Bronchial epithelial cell (primary cell): ENCODE data around the gene LSM12. TPM values are rescaled to one million over a fixed set of nuclear protein-coding genes. Genes with fewer than 3 reads are reported as not detected.
"Not testable (repeated sequence)": the region's sequence is repeated elsewhere in the genome, so short reads cannot be mapped to it uniquely, and the experiment has no call there.

Experiments
- DNase-seq: peaks from one replicate; pipeline ENCODE4 v3.0.0-alpha.2; 2010; ENCODE audit warnings: low read depth
- FAIRE-seq: peaks from 2 replicates; lab custom pipeline; 2011; peaks lifted over from hg19 to GRCh38; lab: Jason Lieb, UNC
- H3K27me3 ChIP-seq: 2 replicates; pipeline ENCODE4 v1.5.1; 2011; ENCODE audit warnings: low read length; ENCODE audit not compliant: control insufficient read depth, insufficient read depth
- H3K36me3 ChIP-seq: 2 replicates; pipeline ENCODE4 v1.5.1; 2011; ENCODE audit warnings: low read length; ENCODE audit not compliant: control insufficient read depth, insufficient read depth
- H3K4me3 ChIP-seq: 2 replicates; pipeline ENCODE4 v1.5.1; 2011; ENCODE audit warnings: mild to moderate bottlenecking, low read depth, low read length, control low read depth
- CTCF ChIP-seq: IDR thresholded peaks from 2 replicates; pipeline ENCODE4 v1.5.1; 2011; ENCODE audit warnings: mild to moderate bottlenecking, moderate library complexity, low read length, control low read depth, inconsistent platforms; ENCODE audit not compliant: insufficient read depth, severe bottlenecking
- total RNA-seq: library from RNA; depleted of rRNA; stranded (reverse); fragments of >200 nt; gene quantifications from 2 replicates; pipeline ENCODE4 v1.2.1, GENCODE V29; 2014

LSM12 gene
- total RNA-seq, 1 donor from 2014 or later: 20.3 TPM

DNA sequence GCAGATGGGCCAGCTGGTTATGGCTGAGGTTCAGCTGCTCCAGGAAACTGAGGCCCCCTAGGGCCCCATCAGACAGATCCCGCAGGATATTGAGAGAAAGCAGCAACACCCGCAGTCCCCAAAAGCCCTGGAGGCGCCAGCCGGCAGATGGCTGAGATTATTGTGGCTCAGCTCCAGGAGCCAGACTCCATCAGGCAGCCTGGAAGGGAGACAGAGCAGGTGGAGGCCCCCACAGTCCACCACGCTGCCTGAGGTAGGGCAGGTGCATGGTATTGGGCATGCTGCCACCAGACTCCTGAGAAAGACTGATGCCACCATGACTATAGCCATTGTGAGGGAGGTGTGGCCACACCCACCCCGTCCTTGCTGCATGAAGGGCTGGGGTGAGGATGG, 42.2 kb downstream of the LSM12 start:
- TF ChIP-seq CTCF: no peak
- no peak for FAIRE-seq
- Histone ChIP-seq H3K27me3 (no peaks in the 10 kb centered on the region), H3K4me3 (no peak overlapping the region), H3K36me3 (peaks cover 5% of the 10 kb centered on the region)
- no peak for DNase-seq

- DNase-seq (no peak), FAIRE-seq (no peak)
- H3K27me3 ChIP-seq: no peaks in the 10 kb centered on the region
- H3K36me3 ChIP-seq: peaks cover 3% of the 10 kb centered on the region
- H3K4me3 ChIP-seq: no peak overlapping the region
- no peak for TF ChIP-seq CTCF
Observed at GRCh38 chr17:44023545-44024270, 42.8 kb downstream of the LSM12 start.

- TF ChIP-seq CTCF: no peak
- H3K36me3 ChIP-seq: peaks cover 1% of the 10 kb centered on the region
- no peaks in the 10 kb centered on the region for H3K27me3 ChIP-seq
- H3K4me3 ChIP-seq: no peak overlapping the region
- FAIRE-seq (no peak), DNase-seq (no peak)
Observed at GRCh38 chr17:44022246-44022645, 44.2 kb downstream of the LSM12 start.

- H3K36me3 ChIP-seq, H3K4me3 ChIP-seq, H3K27me3 ChIP-seq, DNase-seq: not testable (repeated sequence)
- peak; percentile 80 for FAIRE-seq
Observed at GRCh38 chr17:44021227-44021626, 45.2 kb downstream of the LSM12 start.

- no peak for FAIRE-seq
- DNase-seq: peak; percentile 81
- Histone ChIP-seq H3K27me3 (no peaks in the 10 kb centered on the region), H3K4me3 (peak within 1 kb of the TSS; percentile 58), H3K36me3 (peaks cover under 1% of the 10 kb centered on the region)
- no peak for TF ChIP-seq CTCF
Observed at GRCh38 chr17:44014437-44015172, 51.9 kb downstream of the LSM12 start, which contains the start of gene TMEM101. Gene TMEM101 (minus strand): TSS chr17:44014963. CDS start chr17:44014952, 11 bp downstream.

- no peak for FAIRE-seq
Observed at GRCh38 chr17:44014133-44014436, 52.4 kb downstream of the LSM12 start.

More at GRCh38 chr17:44014133-44014436, 52.4 kb downstream of the LSM12 start:
- no peak for TF ChIP-seq CTCF
- H3K27me3 ChIP-seq: no peaks in the 10 kb centered on the region
- no peak for DNase-seq
- peaks cover 5% of the 10 kb centered on the region for H3K36me3 ChIP-seq
- peak overlapping the region; percentile 58 for H3K4me3 ChIP-seq
